ENCODE data around the gene AHSG. TPM values are rescaled to one million over a fixed set of nuclear protein-coding genes. Genes with fewer than 3 reads are reported as not detected.

Gene AHSG
- total RNA-seq, 1 donor from 2014 or later: not detected

Other genes with a start within 250 kb of the AHSG start
- 0.77 and 0.89 TPM in 2 replicates for gene CRYGS, start 68.7 kb upstream of the AHSG start, total RNA-seq
- 16.2 and 17.4 TPM in 2 replicates for gene TBCCD1, start 45.7 kb upstream of the AHSG start, total RNA-seq
- gene DNAJB11, start 42.3 kb upstream of the AHSG start, total RNA-seq: 38.3 and 38.9 TPM in 2 replicates
- gene FETUB, start 27.3 kb downstream of the AHSG start, total RNA-seq: not detected in 2 replicates
- gene HRG, start 53.0 kb downstream of the AHSG start, total RNA-seq: not detected in 2 replicates
- gene KNG1, start 104.3 kb downstream of the AHSG start, total RNA-seq: not detected in 2 replicates
- 329 and 384 TPM in 2 replicates for gene EIF4A2, start 170.5 kb downstream of the AHSG start, total RNA-seq
- gene RFC4, start 193.4 kb downstream of the AHSG start, total RNA-seq: 12.5 and 22.1 TPM in 2 replicates
- gene ADIPOQ, start 229.7 kb downstream of the AHSG start, total RNA-seq: not detected in 2 replicates

All from dermis microvascular lymphatic vessel endothelial cell (primary cell).